Skeletal muscle tissue (tissue), 4 donors: ENCODE results near the gene PIK3AP1. TPM values are rescaled to one million over a fixed set of nuclear protein-coding genes. Genes with fewer than 3 reads are reported as not detected.
"Not testable (repeated sequence)": the region's sequence is repeated elsewhere in the genome, so short reads cannot be mapped to it uniquely, and the experiment has no call there.

ENCODE experiments used
- H3K27ac ChIP-seq: one replicate; pipeline ENCODE4 v1.7.0; 2013; ENCODE audit warnings: mild to moderate bottlenecking, low read depth, low read length, inconsistent platforms
- H3K27me3 ChIP-seq, 3 donors: one replicate each; pipeline ENCODE4 v1.7.0; 2013; ENCODE audit warnings: low read length in 3 of 3; ENCODE audit not compliant: control insufficient read depth in 3 of 3, insufficient read depth in 3 of 3
- H3K36me3 ChIP-seq, 3 donors: one replicate each; pipeline ENCODE4 v1.7.0; 2013; ENCODE audit warnings: low read length in 3 of 3; ENCODE audit not compliant: control insufficient read depth in 3 of 3, insufficient read depth in 3 of 3
- H3K4me1 ChIP-seq, 3 donors: one replicate each; pipeline ENCODE4 v1.7.0; 2013; ENCODE audit warnings: low read length in 3 of 3, mild to moderate bottlenecking in 3 of 3; ENCODE audit not compliant: control insufficient read depth in 3 of 3, insufficient read depth in 3 of 3
- H3K4me3 ChIP-seq, 3 donors: one replicate each; pipeline ENCODE4 v1.7.0; 2013; ENCODE audit warnings: low read length in 3 of 3
- H3K9ac ChIP-seq, 3 donors: one replicate each; pipeline ENCODE4 v1.7.0; 2013; ENCODE audit warnings: low read length in 3 of 3, mild to moderate bottlenecking in 3 of 3, moderate library complexity in 2 of 3, low read depth in 1 of 3
- H3K9me3 ChIP-seq, 3 donors: one replicate each; pipeline ENCODE4 v1.7.0; 2013; ENCODE audit warnings: low read length in 3 of 3; ENCODE audit not compliant: control insufficient read depth in 3 of 3
- total RNA-seq: library from RNA; depleted of rRNA; stranded (reverse); fragments of >200 nt; gene quantifications from one replicate; pipeline ENCODE4 v1.2.3, GENCODE V29; 2014
- donor health status: Osteomylitis.

Gene PIK3AP1
- total RNA-seq, 1 donor from 2014 or later = 6.3 TPM

- Histone ChIP-seq H3K4me3 (no peak overlapping the region), H3K4me1 (no peaks in the 10 kb centered on the region), H3K9ac (no peak overlapping the region), H3K9me3 (no peaks in the 10 kb centered on the region), H3K27ac (no peak overlapping the region), H3K27me3 (no peaks in the 10 kb centered on the region), H3K36me3 (no peaks in the 10 kb centered on the region)
These were observed 32.8 kb downstream of the PIK3AP1 start for GRCh38 chr10:96687317-96688012.

- no peaks in the 10 kb centered on the region for H3K9me3 ChIP-seq
- H3K27ac ChIP-seq = no peak overlapping the region
- no peak overlapping the region for H3K9ac ChIP-seq
- H3K4me3 ChIP-seq = no peak overlapping the region
- H3K4me1 ChIP-seq = no peaks in the 10 kb centered on the region
- H3K27me3 ChIP-seq = no peaks in the 10 kb centered on the region
- no peaks in the 10 kb centered on the region for H3K36me3 ChIP-seq
These were observed 33.8 kb downstream of the PIK3AP1 start for GRCh38 chr10:96686514-96686913.

DNA sequence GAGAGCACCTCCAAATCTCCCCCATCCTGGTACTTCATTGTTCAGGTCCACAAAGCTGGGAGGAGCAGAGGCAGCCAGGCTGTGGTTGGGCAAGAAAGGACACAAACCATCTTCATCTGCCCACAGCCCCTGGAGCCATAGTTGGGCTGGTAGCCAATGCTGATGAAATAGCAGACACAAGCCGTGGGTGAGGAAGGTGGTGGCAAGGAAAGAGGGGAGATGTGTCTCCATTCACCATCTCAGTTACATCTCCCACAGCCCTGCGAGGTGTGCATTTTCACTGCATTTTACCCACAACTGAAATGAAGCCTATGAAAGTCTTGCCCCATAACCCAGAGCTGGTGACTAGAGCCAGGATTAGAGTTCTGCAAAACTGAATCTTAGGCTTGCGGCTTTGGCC, 35.0 kb downstream of the PIK3AP1 start:
- Histone ChIP-seq H3K9me3 (no peaks in the 10 kb centered on the region), H3K27me3 (no peaks in the 10 kb centered on the region), H3K4me1 (no peaks in the 10 kb centered on the region), H3K9ac (no peak overlapping the region), H3K27ac (no peak overlapping the region), H3K36me3 (no peaks in the 10 kb centered on the region), H3K4me3 (no peak overlapping the region)

DNA sequence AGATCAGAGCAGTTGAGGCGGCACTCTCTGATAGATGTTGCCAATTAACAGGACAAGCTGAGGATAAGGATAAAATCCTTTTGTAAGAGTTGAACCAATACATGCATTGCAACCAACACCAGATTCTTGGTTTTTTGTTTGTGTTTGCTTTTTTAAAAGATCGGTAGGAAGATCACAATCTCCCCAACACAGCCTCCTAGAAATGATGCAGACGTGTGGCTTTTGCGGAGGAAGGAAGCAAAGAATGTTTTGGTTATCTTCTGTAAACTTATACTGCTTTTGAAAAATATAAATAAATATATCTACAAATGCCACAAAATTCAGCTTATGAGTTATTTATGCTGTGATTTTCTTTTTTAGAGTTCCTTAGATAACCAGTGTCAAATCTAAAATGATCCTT, 35.5 kb downstream of the PIK3AP1 start:
- Histone ChIP-seq H3K27ac (no peak overlapping the region), H3K4me1 (no peaks in the 10 kb centered on the region), H3K9ac (no peak overlapping the region), H3K9me3 (no peaks in the 10 kb centered on the region), H3K27me3 (no peaks in the 10 kb centered on the region), H3K4me3 (no peak overlapping the region), H3K36me3 (no peaks in the 10 kb centered on the region)

DNA sequence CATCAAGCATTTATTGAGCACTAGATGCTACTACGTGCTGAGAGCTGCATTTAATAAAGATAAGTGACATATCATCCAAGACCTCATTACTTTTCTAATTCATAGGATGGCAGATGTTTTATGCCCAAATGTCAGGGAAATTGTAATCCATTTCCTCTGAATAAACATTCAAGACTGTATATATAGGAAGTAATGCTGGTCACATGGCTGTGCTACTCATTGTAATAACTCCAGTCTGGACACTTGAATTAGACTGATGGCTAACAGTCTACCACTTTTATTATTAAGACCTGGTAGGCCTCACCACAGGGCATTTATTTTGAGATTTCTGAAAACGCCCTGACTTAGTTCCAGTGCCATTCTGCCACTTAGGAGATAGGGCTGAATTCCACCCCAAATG, 36.6 kb downstream of the PIK3AP1 start:
- H3K9me3 ChIP-seq = no peaks in the 10 kb centered on the region
- no peak overlapping the region for H3K4me3 ChIP-seq
- no peaks in the 10 kb centered on the region for H3K4me1 ChIP-seq
- H3K9ac ChIP-seq = no peak overlapping the region
- no peaks in the 10 kb centered on the region for H3K36me3 ChIP-seq
- H3K27me3 ChIP-seq = no peaks in the 10 kb centered on the region
- H3K27ac ChIP-seq = no peak overlapping the region

DNA sequence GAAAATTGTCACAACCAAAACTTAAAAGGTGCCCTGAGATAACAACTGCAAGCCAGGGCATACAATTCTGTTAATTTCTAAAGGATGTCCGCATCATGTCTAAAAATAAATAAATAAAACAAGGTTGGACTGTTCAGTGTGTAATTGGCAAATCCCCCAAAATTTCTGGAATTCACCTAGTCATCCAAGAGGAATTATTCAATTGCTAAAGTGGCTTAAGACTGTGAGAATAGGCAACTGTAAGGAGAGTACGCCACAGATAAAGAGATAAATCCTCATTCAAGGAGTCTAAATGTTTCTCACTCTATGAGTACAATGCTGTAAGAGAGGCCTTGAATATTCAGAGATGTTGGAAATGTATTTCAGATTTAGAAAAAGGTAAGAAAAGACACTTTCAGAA, 37.2 kb downstream of the PIK3AP1 start:
- Histone ChIP-seq H3K4me1 (no peaks in the 10 kb centered on the region), H3K27me3 (no peaks in the 10 kb centered on the region), H3K36me3 (no peaks in the 10 kb centered on the region), H3K27ac (no peak overlapping the region), H3K9me3 (no peaks in the 10 kb centered on the region), H3K9ac (no peak overlapping the region), H3K4me3 (no peak overlapping the region)

- Histone ChIP-seq H3K4me3 (no peak overlapping the region), H3K9ac (no peak overlapping the region), H3K36me3 (no peaks in the 10 kb centered on the region), H3K27ac (no peak overlapping the region), H3K27me3 (no peaks in the 10 kb centered on the region), H3K4me1 (no peaks in the 10 kb centered on the region), H3K9me3 (no peaks in the 10 kb centered on the region)
These were observed 38.8 kb downstream of the PIK3AP1 start for GRCh38 chr10:96681524-96681923.

DNA sequence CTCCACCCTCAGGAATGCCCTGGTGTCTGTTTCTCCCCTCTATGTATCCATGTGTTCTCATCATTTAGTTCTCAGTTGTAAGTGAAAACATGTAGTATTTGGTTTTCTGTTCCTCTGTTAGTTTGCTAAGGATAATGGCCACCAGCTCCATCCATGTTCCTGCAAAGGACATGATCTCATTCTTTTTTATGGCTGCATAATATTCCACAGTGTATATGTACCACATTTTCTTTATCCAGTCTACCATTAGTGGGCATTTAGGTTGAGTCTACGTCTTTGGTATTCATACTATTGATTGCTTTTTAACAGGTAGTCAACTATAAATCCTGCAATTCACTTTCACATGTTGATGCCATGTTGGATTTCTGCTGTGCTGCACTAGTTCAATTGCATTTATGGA, 39.9 kb downstream of the PIK3AP1 start:
- H3K4me1 ChIP-seq, H3K9ac ChIP-seq, H3K9me3 ChIP-seq, H3K27ac ChIP-seq, H3K4me3 ChIP-seq, H3K27me3 ChIP-seq, H3K36me3 ChIP-seq: not testable (repeated sequence)

- no peak overlapping the region for H3K27ac ChIP-seq
- H3K9ac ChIP-seq = no peak overlapping the region
- no peaks in the 10 kb centered on the region for H3K9me3 ChIP-seq
- no peaks in the 10 kb centered on the region for H3K36me3 ChIP-seq
- no peak overlapping the region for H3K4me3 ChIP-seq
- H3K4me1 ChIP-seq = no peaks in the 10 kb centered on the region
- H3K27me3 ChIP-seq = no peaks in the 10 kb centered on the region
These were observed 41.6 kb downstream of the PIK3AP1 start for GRCh38 chr10:96678725-96679124.

GRCh38 chr10:96676272-96677112, 43.8 kb downstream of the PIK3AP1 start:
- no peaks in the 10 kb centered on the region for H3K4me1 ChIP-seq
- H3K27me3 ChIP-seq = no peaks in the 10 kb centered on the region
- no peak overlapping the region for H3K4me3 ChIP-seq
- H3K27ac ChIP-seq = no peak overlapping the region
- no peak overlapping the region for H3K9ac ChIP-seq
- no peaks in the 10 kb centered on the region for H3K9me3 ChIP-seq
- no peaks in the 10 kb centered on the region for H3K36me3 ChIP-seq
